GM21723 (cell line): ENCODE results near the gene CLDN17.

Source experiments
- ATAC-seq: cut with Tn5 transposase; IDR thresholded peaks from one replicate; pipeline ENCODE4 v1.9.1; 2021; ENCODE audit warnings: mild to moderate bottlenecking, moderate library complexity; ENCODE audit not compliant: unreplicated experiment

The CLDN17 gene

DNA sequence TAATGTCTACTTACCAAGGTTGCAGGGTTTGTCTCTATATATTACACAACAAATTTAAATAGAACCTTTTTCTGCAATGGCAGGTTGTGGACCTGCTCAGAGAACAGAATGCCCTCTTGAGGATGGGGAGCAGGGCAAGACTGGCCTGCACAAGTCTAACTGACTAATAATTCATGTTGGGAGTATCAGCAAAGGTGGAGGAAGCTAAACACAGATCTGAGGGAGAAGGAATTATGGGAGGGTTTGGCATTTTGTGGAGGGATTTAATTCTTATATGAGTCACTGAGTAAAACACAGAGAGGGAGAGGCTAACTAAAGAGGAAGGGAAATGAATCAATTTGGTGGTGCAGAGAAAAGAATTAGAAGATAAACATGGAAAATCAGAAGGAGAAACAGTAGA lies 40.0 kb downstream of the CLDN17 start:
- no peak for ATAC-seq

DNA sequence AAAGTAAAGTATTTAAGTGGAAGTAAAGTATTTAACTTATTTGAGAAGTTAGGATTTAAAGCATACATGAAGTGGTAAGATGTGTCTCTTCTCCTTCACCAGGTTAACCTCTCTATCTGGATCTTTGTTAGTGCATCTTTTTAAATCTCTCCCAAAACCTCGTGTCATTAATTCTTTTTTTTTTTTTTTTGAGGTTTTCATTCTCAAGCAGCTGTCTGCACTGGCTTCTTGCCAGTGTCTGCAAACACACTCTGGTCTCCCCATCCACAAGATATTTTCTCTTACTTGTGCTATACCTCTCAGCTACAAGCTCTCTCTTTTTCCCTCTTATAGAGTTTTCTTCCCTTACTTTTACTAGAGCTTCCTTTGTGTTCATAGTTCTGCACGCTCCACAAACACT lies 49.0 kb downstream of the CLDN17 start:
- no peak for ATAC-seq

DNA sequence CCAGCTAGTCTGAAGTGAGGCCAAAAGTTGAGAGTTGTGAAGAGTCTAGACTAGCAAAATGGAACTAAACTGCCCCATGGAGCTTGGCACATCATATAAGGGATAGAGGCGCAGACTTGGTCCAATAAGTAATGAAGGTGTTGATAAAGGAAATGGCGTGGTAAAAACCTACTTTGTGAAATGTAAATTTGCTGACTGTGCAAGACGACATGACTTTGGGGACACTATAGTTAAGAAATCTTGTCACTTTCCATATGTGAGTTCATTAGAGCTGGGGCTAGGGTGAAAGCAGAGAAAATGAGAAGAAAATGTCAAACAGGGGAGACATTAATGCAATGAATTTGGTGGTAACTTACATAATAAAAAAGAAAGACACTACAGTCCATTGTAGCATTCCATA lies 50.1 kb downstream of the CLDN17 start:
- ATAC-seq: no peak
